T-helper 1 cell treated with Interleukin-12 subunit alpha and Interleukin-12 subunit beta and Interleukin-4 antibody, amounts not matched to agents 30 μg/mL and 1 μg/mL, for 36 hours (primary cell): ENCODE measurements around the gene PGLYRP2.

ENCODE experiments used
- H3K27ac Mint-ChIP-seq: one replicate; pipeline ENCODE4 v1.8.0; 2021; ENCODE audit warnings: mild to moderate bottlenecking, mixed read lengths
- H3K27me3 Mint-ChIP-seq: one replicate; pipeline ENCODE4 v1.8.0; 2021; ENCODE audit warnings: low read depth, mixed read lengths
- H3K36me3 Mint-ChIP-seq: one replicate; pipeline ENCODE4 v1.8.0; 2021; ENCODE audit warnings: low read depth, mixed read lengths
- H3K4me1 Mint-ChIP-seq: one replicate; pipeline ENCODE4 v1.8.0; 2021; ENCODE audit warnings: low read depth, mixed read lengths
- H3K4me3 Mint-ChIP-seq: one replicate; pipeline ENCODE4 v1.8.0; 2021; ENCODE audit warnings: mild to moderate bottlenecking, moderate library complexity, mixed read lengths
- H3K9me3 Mint-ChIP-seq: one replicate; pipeline ENCODE4 v1.8.0; 2021; ENCODE audit warnings: mixed read lengths

Gene PGLYRP2

GRCh38 chr19:15443325-15443724, 36.0 kb downstream of the PGLYRP2 start:
- Mint-ChIP-seq H3K27ac (no peak overlapping the region), H3K4me3 (no peak overlapping the region), H3K4me1 (no peaks in the 10 kb centered on the region), H3K27me3 (no peaks in the 10 kb centered on the region), H3K9me3 (no peaks in the 10 kb centered on the region), H3K36me3 (peaks cover 13% of the 10 kb centered on the region)

- H3K4me3 Mint-ChIP-seq: no peak overlapping the region
- no peak overlapping the region for H3K27ac Mint-ChIP-seq
- no peaks in the 10 kb centered on the region for H3K4me1 Mint-ChIP-seq
- no peaks in the 10 kb centered on the region for H3K27me3 Mint-ChIP-seq
- no peaks in the 10 kb centered on the region for H3K9me3 Mint-ChIP-seq
- peaks cover 12% of the 10 kb centered on the region for H3K36me3 Mint-ChIP-seq
Measured at GRCh38 chr19:15442142-15442920, 37.0 kb downstream of the PGLYRP2 start.

DNA sequence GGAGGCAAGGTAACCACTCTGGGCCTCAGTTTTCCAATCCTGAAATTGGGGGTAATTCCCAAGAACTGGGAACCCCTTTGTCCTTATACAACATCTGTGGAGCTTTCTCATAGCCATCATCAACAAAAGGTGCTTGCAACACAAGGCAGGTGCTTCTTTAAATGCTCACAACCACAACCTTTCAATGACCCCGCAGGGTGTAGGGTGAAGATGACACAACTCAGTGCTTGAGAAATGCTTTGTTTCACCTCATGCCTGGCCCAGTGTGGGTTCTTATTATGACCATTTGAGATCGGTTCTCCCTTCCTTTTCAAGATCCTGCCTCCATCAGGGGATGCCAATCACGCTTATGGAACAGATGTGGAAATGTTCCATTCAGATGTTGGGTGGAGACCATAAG, 38.0 kb downstream of the PGLYRP2 start:
- Mint-ChIP-seq H3K36me3 (peaks cover 7% of the 10 kb centered on the region), H3K27ac (no peak overlapping the region), H3K4me1 (peaks cover under 1% of the 10 kb centered on the region), H3K4me3 (no peak overlapping the region), H3K9me3 (no peaks in the 10 kb centered on the region), H3K27me3 (no peaks in the 10 kb centered on the region)

DNA sequence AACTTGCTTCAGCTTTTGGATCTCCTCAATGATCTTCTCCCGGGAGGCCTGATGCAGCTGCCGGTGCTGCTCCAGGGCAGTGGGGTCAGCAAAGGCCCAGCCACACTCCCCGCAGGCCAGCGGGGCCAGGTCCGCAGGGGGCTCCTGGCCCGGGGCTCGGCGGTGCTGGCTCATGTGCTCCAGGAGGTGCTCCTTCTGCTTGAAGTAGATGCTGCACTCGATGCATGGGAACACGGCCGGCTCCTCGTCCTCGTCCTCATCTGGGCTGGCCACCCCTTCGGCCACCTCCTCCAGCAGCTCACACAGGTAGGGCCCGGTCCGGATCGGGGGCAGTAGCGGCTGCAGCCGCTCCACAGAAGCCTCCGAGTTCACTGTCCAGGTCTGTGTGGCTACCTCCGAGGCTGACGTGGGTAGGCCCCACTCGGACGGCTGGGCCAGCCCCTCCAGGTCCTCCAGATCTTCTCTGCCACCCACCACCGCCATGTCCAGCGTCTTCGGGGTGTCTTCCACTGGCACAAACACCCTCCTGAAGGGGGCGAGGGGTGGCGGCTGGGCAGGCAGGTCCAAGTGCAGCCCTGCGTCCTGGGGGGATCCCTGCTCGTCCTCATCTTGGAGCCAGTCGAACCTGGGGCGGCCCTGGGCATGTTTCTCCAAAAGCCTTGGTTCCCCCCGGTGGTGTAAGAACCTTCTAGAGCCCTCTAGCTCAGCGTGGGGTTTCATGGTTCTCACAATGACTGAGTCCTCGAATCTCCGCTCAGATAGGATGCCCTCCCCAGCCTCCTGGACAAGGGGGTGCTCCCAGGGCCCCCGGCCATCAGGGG, 39.3 kb downstream of the PGLYRP2 start:
- Mint-ChIP-seq H3K4me3 (no peak overlapping the region), H3K36me3 (peaks cover 5% of the 10 kb centered on the region), H3K27me3 (no peaks in the 10 kb centered on the region), H3K9me3 (no peaks in the 10 kb centered on the region), H3K27ac (no peak overlapping the region), H3K4me1 (peaks cover 3% of the 10 kb centered on the region)

- Mint-ChIP-seq H3K9me3 (no peaks in the 10 kb centered on the region), H3K36me3 (peaks cover 5% of the 10 kb centered on the region), H3K4me1 (peaks cover 3% of the 10 kb centered on the region), H3K4me3 (no peak overlapping the region), H3K27ac (no peak overlapping the region), H3K27me3 (no peaks in the 10 kb centered on the region)
Measured at GRCh38 chr19:15439078-15439799, 40.1 kb downstream of the PGLYRP2 start.

- no peak overlapping the region for H3K4me3 Mint-ChIP-seq
Measured at GRCh38 chr19:15438577-15438976, 40.7 kb downstream of the PGLYRP2 start.

DNA sequence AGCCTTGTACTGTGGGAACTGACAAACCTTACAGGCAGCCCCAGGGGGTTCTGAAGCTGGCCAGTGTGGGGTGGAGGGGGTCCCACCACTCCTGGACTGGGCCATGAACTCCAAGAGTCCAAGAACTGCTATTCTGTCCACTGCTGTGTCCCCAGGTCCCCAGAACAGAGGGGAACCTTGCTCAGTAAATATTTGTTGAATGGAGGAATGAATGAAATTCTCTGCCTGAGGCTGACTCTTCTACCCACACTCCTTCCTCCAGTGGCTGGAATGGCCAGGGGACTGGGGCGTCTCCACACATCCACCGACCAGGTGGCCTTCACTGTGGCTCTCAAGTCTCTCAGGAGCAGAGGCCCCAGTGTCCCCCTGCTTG, 41.2 kb downstream of the PGLYRP2 start:
- no peaks in the 10 kb centered on the region for H3K9me3 Mint-ChIP-seq
- peaks cover 7% of the 10 kb centered on the region for H3K36me3 Mint-ChIP-seq
- no peak overlapping the region for H3K27ac Mint-ChIP-seq
- no peak overlapping the region for H3K4me3 Mint-ChIP-seq
- no peaks in the 10 kb centered on the region for H3K27me3 Mint-ChIP-seq
- H3K4me1 Mint-ChIP-seq: peaks cover 7% of the 10 kb centered on the region

More at GRCh38 chr19:15438577-15438976, 40.7 kb downstream of the PGLYRP2 start:
- Mint-ChIP-seq H3K4me1 (peaks cover 3% of the 10 kb centered on the region), H3K27ac (no peak overlapping the region), H3K9me3 (no peaks in the 10 kb centered on the region), H3K36me3 (peaks cover 5% of the 10 kb centered on the region), H3K27me3 (no peaks in the 10 kb centered on the region)

- H3K4me3 Mint-ChIP-seq: no peak overlapping the region
- H3K27me3 Mint-ChIP-seq: no peaks in the 10 kb centered on the region
- H3K36me3 Mint-ChIP-seq: peaks cover 8% of the 10 kb centered on the region
- H3K4me1 Mint-ChIP-seq: peaks cover 9% of the 10 kb centered on the region
- H3K9me3 Mint-ChIP-seq: no peaks in the 10 kb centered on the region
- no peak overlapping the region for H3K27ac Mint-ChIP-seq
Measured at GRCh38 chr19:15437355-15438123, 41.8 kb downstream of the PGLYRP2 start.

- no peak overlapping the region for H3K4me3 Mint-ChIP-seq
- peaks cover 11% of the 10 kb centered on the region for H3K36me3 Mint-ChIP-seq
- no peaks in the 10 kb centered on the region for H3K27me3 Mint-ChIP-seq
- peaks cover 11% of the 10 kb centered on the region for H3K4me1 Mint-ChIP-seq
- H3K27ac Mint-ChIP-seq: no peak overlapping the region
- no peaks in the 10 kb centered on the region for H3K9me3 Mint-ChIP-seq
Measured at GRCh38 chr19:15436826-15437110, 42.5 kb downstream of the PGLYRP2 start.

GRCh38 chr19:15436012-15436825, 43.1 kb downstream of the PGLYRP2 start:
- Mint-ChIP-seq H3K4me3 (no peak overlapping the region), H3K9me3 (no peaks in the 10 kb centered on the region), H3K4me1 (peaks cover 17% of the 10 kb centered on the region), H3K27me3 (no peaks in the 10 kb centered on the region), H3K36me3 (peaks cover 15% of the 10 kb centered on the region), H3K27ac (peak overlapping the region; percentile 16)

- Mint-ChIP-seq H3K9me3 (no peaks in the 10 kb centered on the region), H3K4me3 (peak overlapping the region; percentile 90), H3K27ac (peak overlapping the region; percentile 90), H3K4me1 (peaks cover 24% of the 10 kb centered on the region), H3K36me3 (peaks cover 16% of the 10 kb centered on the region), H3K27me3 (no peaks in the 10 kb centered on the region)
Measured at GRCh38 chr19:15433519-15434069, 45.7 kb downstream of the PGLYRP2 start.

GRCh38 chr19:15432629-15433518, 46.4 kb downstream of the PGLYRP2 start:
- Mint-ChIP-seq H3K27me3 (no peaks in the 10 kb centered on the region), H3K27ac (peak overlapping the region; percentile 90), H3K9me3 (no peaks in the 10 kb centered on the region), H3K4me3 (peak overlapping the region; percentile 90), H3K36me3 (peaks cover 16% of the 10 kb centered on the region), H3K4me1 (peaks cover 24% of the 10 kb centered on the region)
